ENCODE results near the gene ZDHHC1.
"Not testable (repeated sequence)": the region's sequence is repeated elsewhere in the genome, so short reads cannot be mapped to it uniquely, and the experiment has no call there.

ZDHHC1 gene

GRCh38 chr16:67429799-67430503 lies 13.7 kb upstream of the ZDHHC1 start:
- no peak for FAIRE-seq

DNA sequence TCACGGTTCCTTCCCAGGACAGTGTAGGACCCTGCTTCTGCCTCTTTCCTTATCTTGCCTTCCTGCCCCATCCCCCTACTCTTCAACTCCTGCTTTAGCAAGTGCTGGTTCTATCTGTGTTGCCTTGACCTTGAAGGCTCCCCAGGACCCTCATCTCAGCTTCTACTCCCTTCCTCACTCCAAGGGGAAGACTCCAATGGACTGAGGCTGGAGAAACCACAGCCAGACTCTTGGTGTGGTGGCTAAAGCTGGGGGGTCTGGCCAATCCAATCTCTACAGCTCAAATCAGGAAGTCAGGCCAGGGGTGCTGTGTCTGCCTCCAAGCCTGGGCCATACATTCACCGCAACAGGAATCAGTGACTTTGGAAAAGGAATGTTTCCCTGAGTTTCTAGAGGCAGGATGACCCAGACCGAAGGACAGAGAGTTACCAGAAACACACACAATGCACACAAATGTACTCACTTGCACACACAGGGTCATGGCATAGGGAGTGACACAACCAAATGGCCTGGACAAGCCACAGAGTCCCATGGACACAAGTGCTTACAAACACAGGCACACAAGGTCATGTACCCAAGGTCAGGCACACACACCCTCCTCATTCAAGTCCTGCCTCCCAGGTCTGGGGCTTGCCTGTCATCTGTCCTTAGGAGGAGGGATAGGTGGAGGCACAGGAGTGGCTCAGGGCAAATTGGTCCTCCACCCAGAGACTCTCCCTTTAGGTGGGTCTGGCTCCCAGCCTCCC lies 12.9 kb upstream of the ZDHHC1 start:
- FAIRE-seq = no peak

DNA sequence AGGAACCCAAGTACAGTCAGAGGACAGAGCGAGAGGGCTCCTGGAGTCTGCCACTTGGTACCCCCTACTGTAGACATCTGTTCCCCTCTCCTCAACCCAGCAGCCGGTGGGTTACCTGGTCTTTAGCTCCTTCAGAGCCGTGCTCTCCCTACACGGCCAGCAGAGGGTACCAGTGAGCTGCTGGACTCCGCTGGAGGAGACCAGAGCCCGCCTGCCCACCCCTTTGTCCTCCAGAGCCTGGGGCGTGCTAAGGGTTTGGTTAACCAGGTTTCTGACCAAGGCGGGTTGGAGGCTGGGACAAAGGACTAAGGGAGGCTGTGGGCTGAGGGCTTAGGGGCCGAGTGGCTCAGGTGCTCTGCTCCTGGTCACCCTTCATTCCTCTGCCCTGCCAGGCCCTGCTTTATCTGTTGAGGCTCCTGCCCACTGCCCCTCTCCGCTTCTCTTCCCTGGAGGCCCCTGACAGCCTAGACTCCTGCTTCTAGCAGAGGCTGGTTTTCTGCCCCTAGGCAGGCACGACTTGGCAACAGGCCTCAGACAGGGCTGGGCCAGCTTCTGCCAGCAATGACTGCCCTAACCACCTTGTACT lies 12.0 kb upstream of the ZDHHC1 start:
- no peak for FAIRE-seq

- no peak for FAIRE-seq
These were observed 10.7 kb upstream of the ZDHHC1 start for GRCh38 chr16:67426950-67427349.

GRCh38 chr16:67426022-67426421 lies 9.7 kb upstream of the ZDHHC1 start:
- FAIRE-seq = no peak

DNA sequence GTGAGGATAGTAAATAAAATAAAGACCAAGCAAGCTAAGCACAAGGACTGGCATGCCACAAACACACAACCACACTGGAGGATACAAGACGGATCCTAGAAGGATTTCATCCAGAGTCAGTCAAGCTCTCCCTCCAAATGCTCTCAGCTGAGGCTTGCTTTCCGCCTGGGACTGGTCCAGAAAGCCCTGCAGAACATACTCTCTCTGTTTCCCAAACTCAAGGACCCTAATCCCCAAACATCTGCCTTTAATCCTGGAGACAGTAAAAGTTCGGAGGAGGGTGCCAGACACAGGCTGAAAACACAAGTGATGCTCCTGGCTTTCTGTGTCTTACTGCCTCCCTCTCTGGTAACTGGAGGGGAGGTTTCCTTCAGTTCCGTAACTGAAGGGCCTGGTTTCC lies 9.3 kb upstream of the ZDHHC1 start:
- no peak for FAIRE-seq

DNA sequence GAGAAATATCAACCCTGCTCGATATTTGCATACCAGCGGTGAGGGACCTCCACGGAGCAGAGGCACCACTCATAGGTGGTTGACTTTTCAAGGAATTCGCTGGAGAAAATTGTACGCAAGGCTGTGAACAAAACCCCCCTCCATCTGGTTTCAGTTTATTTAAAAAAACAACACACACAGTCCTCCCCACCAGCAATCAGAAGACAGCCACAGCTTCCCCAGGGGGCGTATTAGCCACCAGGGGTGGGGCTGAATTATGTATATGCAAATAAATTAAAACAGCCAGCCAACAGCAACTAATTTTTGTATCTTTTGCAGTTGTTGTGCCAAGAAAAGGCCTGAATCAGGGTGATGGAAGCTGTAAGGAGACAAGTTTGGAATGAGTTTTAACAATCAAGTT lies 8.8 kb upstream of the ZDHHC1 start:
- no peak for FAIRE-seq

DNA sequence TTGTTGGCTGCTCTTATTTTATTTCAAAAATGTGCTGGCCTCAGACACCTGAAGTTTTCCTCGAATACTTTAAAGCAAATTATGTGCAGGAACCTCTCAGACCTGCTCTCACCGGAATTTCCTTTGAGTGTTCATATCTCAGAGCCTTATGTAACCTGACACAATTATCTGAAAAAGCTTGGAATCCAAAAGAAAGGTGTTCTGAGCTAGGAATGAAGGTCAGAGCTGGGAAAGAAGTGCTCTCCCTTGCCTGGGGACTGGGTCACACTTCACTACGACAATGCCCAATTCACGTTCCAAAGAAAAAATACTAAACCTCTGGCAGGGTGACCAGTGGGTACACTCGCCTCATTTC lies 8.0 kb upstream of the ZDHHC1 start:
- FAIRE-seq = no peak

GRCh38 chr16:67423611-67424260 lies 7.5 kb upstream of the ZDHHC1 start:
- FAIRE-seq = no peak

GRCh38 chr16:67423015-67423414 lies 6.7 kb upstream of the ZDHHC1 start:
- no peak for FAIRE-seq

GRCh38 chr16:67421030-67421429 lies 4.8 kb upstream of the ZDHHC1 start:
- no peak for FAIRE-seq

GRCh38 chr16:67419931-67420330 lies 3.7 kb upstream of the ZDHHC1 start:
- FAIRE-seq = no peak

GRCh38 chr16:67419502-67419901 lies 3.2 kb upstream of the ZDHHC1 start:
- FAIRE-seq = no peak

DNA sequence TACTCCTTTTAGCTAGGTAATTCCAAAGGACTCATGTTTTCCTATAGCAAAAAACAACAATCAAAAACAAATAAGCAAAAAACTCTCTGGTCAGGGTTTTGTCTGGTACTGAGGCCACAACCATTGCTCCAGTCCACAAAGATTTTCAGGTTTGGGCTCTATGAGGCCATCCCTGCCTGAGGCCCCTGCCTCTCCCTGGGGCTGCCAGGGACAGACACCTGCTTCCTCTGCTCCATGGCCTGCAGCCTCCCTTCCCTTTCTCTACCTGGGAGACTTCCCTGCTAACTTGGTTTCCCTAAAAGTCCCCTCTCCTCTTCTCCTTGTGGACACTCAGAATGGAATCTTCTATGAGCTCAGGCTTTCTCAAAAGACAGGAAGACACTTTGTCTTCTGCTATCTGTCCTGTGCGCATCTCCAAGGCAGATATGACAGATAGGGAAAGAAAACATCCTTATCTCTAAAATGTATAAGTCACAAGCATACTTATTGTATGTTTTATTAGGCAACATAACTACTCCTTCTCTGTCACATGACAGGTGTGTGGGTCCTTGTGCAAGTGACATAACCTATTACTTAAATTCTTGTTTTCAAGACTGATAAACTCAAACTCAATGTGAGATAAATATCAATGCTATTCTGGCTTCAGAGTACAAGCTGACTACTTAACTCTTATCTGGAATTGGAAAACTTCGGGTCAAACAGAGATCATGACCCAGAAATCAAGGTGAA lies 1.2 kb upstream of the ZDHHC1 start:
- no peak for FAIRE-seq

- not testable (repeated sequence) for FAIRE-seq
These were observed 856 bp downstream of the ZDHHC1 start for GRCh38 chr16:67415421-67415820.

- peak; percentile 85 for FAIRE-seq
These were observed 2.0 kb downstream of the ZDHHC1 start for GRCh38 chr16:67413978-67414911.

GRCh38 chr16:67412294-67412693 lies 4.0 kb downstream of the ZDHHC1 start:
- no peak for FAIRE-seq

DNA sequence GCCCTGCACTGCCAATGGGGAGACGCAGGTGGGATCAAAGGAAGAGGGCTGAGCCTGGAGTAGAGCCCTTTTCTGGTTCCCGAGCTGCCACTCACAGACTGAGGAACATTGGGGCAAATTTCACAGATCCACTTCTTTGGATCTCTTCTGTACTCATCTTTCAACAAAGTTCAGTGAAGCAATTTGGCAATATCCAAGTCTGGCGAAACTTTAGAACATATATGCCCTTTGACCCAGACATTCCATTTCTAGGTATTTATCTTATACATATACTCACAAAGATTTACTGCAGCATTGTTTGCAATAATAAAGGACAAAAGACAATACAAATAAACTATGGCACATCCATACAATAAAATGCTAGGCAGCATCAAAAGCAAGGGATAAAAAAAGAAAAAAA lies 4.9 kb downstream of the ZDHHC1 start:
- FAIRE-seq = no peak

DNA sequence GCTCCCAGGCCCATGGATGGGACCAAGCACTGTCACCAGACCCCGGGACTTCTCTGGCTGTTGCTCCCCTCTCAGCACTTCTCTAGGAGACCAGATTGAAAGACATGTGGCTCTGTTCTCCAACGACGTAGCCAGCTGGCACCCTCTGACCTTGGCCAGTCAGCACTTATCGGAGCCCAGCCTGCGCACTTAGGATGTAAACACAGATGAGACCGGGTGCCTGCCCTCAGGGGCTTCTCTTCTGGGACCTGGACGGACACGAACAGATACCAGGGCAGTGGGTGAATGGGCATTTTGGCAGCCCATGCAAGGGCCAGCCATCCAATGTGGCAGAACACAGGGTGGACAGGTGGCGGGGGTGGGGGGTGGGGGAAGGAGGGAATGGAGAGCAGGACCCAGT lies 6.6 kb downstream of the ZDHHC1 start:
- no peak for FAIRE-seq

DNA sequence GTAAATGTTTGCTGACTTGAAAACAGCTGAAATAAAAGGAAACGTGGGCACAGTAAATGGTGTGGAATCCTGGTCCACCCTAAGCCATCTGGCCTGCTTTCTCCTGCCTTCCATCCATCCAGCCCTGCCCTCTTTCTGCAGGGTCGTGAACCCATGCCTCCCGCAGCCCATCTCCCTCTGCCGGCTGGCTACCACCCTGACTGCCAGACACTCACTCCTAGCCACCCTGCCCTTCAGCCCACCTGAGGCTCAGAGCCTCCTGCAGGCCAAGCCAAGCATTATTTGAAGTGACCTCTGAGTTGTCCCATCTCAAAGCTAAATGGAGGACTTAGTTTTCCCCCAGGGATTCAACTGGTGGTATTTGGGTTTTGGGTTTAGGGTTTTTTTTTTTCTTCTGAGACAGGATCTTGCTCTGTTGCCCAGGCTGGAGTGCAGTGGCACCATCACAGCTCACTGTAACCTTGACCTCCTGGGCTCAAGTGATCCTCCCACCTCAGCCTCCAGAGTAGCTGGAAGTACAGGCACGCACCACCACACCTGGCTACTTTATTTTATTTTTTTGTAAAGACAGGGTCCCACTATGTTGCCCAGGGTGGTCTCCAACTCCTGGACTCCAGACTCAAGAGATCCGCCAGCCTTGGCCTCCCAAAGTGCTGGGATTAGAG lies 8.4 kb downstream of the ZDHHC1 start:
- no peak for FAIRE-seq

- no peak for FAIRE-seq
These were observed 9.0 kb downstream of the ZDHHC1 start for GRCh38 chr16:67407176-67407787.
